DMS 273 treated with DMSO at 0.1 percent for 48 hours (cell line): ENCODE results near the gene ATP6V1F.

Source experiments
- DNase-seq: peaks from one replicate; lab custom pipeline; 2025; lab: John Stamatoyannopoulos, UW

Gene ATP6V1F

DNA sequence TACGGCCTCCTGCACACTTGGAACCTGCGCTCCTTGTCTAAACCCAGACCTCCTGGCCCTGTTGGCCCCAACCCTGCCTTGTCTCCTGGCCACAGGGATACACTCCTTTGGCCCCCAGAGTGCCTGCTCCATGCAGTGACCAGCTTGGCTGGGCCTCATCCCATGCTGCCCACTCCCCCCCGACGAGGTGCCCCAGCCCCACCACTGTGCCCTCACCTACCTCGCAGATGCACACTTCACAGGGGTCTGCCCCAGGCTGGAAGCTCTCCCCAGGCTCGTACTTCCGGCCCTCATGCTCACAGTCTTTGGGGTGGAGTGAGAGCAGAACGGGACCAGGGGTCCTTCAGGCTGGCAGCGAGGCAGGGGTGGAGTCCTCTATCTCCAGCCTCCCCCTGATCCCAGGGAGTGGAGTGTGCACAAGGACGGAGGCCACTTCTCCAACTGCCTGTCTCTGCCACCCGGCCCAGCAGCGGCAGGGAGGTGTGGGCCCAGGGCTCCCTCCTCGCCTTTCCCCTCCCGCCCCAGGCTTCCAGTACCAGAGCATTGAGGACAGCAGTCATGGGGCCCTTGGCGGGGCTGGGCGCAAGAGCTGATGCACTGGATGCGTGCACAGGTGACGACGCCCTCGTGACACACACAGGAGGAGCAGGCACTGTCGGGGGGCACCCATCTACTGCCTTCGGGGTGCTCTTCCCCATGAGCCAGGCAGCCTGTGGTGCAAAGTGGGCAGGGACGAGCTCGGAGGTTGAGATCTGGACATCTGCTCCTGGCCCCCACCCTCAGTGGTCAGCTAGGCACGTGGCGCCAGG lies 22.1 kb downstream of the ATP6V1F start:
- DNase-seq = no peak

DNA sequence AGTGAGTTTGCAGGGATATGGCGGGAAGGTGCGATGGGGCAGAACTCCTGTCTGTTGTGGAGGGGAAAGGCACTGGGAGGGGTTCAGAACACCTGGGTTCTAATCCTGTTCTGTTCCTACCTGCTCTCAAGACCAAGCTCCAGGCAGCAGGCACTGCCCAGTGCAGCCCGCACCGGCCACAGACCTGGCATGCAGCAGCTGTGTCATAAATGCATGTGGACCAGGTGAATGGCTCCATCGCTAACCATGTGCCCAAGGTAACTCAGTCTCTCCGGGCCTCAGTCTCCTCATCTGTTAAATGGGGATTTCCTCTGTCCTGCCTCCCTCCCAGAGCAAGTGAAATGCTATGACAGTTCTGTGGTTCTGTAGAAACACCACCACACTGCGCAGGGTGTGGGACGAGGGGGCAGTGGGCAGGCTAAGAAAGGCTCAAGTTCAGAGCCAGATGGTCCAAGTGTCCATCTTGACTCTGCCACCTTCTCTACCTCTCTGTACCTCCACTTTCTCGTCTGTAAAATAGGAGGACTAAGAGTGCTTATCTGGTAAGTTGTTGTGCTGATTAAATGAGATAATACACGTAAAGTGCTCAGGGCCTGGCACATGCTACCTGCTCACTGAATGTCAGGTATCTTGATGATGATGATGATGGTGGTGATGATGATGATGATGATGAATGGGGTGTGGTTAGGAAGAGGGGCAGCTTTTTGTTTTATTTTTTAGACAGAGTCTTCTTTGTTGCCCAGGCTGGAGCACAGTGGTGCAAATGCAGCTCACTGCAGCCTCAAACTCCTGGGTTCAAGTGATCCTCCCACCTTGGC lies 22.9 kb downstream of the ATP6V1F start:
- DNase-seq = no peak

DNA sequence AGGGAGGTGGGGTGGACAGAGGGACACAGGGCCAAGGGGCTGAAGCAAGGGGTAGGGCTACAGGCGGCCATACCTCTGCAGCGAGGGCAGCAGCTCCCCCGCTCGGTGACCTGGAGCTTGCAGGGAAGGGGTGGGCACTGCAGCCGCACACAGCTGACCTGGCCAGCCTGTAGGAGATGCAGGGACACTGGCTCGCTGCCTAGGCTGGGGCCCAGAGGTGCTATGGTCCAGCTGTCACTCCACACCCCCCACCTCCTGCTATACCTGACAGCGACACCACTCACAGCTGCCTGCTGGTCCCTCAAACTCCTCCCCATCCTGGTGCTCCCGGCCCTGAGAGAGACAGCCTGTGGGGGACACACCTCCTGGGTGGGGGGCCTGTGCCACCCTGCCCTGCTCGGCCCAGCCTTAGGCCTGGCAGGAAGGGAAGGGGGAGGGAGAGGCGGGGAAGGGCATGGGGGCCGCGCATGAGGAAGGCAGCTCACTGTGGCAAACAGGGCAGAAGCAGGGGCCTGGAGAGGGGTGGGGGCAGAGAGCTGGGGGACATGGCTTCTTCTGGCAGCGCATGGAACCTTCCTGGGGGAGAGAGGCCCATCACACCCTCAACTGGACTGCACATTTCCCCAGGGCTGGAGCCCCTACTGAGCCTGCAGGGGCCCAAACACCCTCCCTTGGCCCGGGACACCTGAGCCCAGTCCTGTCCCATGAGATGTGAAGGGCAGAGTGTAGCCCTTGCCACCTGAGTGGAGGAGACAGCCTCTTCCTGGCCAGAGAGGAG lies 23.9 kb downstream of the ATP6V1F start:
- no peak for DNase-seq

DNA sequence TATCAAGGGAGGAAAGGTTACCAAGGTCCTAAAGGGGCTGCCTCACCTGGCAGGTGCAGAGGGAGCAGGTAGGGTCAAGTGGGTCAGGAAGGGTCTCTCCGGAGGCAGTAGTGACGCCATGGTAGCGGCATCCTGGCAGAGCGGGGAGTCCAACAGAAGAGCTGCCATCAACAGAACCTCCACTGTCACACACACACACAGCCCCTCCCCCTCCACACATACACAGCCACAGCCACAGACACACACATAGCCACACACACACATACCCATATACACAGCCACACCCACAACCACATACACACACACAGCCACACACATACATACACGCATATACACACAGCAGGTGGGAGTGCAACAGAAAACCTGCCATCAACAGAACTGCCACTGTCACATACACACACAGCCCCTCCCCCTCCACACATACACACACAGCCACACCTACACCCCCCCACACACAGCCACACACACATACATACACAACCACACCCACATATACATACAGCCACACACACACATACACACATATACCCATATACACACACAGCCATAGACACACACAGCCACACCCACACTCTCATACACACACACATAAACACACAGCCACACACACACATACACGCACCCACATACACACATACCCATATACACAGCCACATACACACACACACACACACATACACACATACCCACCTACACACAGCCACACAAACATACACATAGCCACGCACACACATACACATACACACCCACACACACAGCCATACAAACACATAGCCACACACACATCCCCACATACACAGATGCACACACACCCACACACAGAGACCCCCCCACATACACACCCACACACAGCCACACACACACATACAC lies 24.7 kb downstream of the ATP6V1F start:
- DNase-seq = no peak

DNA sequence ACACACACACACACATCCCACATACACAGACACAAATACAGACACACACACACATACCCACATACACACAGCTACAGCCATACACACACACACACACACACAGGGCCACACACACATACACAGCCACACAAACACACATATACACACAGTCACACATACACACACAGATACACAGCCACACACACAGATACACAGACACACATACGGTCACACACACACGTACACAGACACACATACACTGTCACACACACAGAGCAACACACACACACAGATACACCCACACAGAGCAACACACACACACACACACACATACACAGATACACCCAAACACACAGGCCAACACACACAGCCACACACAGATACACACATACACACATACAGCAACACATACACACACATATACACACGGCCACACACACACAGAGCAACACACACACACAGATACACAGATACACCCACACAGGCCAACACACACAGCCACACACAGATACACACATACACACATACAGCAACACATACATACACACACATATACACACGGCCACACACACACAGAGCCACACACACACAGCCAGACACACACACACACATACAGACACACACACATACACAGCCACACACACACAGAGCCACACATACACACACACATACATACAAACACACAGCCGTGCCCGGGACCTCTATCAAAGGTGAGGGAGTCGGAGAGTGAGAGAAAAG lies 25.5 kb downstream of the ATP6V1F start:
- DNase-seq = no peak

DNA sequence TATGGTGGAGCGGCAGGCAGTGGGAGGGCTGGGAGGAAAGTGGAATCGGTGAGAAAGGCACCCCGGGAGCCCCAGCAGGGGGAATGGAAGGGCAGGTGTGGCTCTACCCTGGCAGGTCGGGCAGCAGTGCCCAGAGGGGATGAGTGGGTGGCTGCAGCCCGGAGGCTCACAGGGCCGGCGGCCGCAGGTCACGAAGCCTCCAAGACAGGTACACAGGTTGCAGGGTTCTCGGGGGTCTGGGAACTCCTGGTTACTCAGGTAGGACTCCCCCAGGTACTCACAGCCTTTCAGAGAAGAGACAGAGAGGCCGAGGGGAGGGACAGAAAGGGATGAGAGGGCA lies 26.1 kb downstream of the ATP6V1F start:
- no peak for DNase-seq

DNA sequence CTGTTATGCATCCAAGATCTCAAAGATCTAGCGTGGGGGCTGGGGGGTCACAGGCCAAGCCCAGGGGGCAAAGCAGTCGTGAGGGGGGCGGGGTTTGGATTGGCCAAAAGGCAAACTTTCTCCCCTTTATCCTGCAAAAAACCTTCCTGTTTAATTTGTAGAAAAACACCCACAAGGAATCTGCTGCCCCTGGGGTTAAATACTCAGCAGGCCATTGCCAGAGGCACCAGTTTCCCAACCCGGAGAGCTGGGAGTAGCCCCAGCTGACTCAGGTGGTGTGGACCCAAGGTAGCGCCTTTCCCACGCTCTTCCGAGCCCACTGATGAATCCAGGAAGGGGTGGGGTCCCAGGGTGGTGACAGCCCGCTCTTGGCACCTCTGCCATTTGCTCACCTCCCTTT lies 26.5 kb downstream of the ATP6V1F start:
- DNase-seq = no peak

DNA sequence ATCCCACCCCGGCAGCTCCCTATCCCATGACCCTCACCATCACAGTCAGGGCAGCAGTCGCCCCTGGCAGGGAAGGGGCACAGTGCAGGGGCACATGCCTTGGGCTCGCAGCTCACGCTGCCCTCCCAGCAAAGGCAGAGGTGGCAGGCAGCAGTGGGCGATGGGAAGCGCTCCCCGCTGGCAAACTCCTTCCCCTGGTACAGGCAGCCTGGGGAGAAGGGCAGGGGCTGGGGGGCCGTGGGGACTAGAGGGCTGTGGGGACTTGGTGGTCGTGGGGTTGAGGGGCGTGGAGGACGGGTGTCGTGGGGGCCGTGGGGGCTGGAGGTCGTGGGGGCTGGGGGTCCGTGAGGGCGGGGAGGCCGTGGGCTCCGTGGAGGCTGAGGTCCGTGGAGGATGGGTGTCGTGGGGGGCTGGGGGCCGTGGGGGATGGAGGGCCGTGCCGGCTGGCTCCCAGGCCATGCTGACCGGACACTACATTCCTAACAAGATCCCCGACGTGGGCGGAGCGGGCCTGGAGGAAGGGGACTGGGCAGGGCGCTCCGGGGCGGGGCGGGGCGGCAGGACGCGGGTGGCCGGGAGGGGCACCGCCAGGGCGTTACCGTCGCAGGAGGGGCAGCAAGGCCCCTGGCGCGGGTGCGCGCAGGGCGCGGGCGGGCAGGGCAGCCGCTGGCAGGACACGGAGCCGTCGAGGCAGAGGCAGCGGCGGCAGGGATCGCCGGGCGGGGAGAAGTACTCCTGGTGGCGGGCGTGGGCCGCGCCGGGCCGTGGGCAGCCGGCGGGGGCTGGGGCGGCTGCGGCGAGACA lies 27.9 kb downstream of the ATP6V1F start:
- no peak for DNase-seq

DNA sequence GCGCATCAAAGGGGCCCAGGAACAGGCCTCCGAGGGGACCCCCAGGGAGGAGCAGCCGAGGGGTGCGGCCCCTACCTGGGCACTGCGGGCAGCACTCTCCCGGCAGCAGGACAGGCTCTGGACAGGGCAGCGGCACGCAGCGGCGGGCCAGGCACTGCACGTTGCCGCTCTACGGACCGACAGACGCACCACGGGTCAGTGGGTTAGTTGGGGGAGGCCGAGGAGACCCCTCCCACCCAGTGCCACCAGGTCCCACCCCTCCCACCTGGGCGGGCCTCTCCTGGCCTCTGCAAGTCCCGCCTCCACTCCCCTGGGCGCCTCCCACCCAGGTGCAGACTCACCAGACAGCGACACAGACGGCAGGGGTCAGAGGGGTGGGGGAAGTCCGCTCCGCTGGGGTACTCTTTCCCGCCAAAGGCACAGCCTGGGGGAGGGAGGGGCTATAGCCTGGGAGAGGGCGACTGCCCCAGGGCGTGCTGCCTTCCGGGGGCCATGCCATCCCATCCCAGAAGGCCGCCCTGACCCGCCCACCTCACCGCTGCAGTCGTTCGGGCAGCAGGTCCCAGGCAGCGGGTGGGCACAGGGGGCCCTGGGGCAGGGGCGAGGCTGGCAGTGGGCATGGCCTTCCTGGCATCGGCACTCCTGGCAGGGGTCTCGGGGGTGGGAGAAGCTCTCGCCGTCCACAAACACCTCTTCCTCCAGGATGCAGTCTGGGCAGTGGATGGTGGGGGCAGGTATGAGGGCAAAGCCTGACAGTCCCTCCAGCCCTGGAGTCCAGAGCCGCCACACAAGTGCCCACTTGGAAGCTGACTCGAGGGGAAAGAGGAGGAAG lies 28.7 kb downstream of the ATP6V1F start:
- DNase-seq = no peak

DNA sequence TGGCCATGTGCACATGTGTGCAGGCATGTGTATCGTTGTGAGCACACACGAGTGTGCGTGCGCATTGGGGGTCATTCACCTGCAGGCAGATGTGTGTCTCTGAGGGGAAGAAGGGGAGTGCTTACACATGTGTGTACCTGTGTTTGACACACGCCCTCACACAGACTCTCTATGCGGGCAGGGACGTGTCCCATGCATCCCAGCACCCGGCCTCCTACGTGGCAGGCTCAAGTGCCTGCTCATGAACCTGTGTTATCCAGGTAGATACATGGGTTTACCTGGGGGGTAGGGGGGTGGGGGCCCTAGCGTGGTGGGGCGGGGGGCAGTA lies 29.2 kb downstream of the ATP6V1F start:
- no peak for DNase-seq

DNA sequence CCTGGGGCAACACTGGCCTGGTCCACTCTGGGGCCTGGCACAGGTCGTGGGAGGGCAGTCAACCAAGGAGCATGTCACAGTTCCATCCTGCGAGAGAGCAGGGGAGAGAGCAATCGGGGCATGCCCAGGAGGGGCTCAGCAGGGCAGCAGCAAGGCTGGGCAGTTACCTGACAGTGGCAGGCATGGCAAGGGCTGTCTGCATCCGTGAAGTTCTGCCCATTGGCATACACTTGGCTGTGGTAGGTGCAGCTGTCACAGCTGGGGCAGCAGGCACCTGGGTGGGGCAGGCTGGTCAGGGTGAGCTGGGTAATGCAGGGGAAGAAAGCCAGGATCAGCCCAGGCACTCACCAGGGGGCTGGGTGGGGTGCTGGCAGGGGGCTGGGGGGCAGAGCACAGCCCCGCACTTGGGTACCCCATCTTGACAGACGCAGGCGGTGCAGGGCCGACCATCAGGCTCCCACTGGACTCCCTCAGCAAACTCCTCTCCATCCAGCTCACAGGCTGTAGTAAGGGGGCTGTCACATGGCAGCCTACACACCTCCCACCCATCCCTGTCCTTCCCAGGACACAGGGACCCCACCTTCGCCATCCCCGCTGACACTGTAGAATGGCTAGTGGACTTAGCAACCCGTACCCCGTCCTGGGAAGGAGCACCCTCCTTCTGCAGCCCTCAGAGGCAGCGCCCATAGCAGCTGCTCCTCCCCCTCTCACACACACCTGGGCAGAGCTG lies 30.0 kb downstream of the ATP6V1F start:
- no peak for DNase-seq

DNA sequence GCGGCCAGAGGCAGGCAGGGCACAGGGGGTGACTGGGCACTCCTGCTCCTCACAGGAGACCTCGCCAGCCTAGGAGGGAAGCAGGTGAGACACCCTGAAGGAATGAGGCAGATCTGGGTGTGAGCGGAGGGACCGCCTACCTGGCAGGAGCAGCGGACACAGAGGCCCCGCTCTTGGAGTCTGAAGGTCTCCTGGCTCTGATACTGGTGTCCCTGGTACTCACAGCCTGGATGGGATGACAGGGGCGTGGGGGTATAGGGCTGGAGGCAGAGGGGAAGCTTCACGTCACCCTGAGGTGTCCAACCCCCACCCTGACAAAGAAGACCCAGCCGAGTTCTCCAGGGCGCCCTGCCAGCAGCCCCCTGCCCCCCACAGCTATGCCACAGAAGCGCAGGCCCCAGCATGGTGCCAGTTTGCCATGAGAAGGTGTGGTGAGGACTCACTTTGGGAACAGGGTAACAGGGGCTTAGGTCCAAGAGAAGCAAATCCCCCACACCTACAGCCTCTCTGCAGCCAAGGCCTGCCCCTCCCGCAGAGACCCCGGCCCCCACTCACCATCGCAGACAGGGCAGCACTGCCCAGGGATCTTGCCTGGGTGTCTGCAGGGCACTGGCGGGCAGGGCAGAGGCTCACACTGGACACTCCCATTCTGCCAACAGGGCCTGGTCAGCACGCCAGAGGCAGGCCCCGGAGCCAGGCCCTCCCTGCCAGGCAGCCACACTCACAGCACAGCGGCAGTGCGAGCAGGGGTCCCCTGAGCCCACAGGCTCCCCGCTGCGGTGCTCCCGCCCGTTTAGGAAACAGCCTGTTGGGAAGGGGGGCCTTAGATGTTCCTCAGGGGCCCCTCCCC lies 30.8 kb downstream of the ATP6V1F start:
- no peak for DNase-seq

DNA sequence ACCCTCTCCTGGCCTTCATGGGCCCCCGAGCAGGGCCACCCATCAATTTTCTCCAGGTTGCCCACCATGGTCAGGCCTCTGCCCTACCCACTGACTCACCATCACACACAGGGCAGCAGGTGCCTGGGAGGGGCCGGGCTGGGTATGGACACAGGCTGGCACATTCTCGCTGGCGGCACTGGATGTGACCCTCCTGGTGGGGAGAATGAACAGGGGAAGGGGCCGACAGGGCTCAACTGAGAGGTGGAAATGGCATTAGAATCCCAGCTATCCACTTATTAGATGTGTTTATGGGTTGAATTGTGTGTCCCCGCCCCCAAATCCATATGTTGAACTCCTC lies 31.4 kb downstream of the ATP6V1F start:
- no peak for DNase-seq

DNA sequence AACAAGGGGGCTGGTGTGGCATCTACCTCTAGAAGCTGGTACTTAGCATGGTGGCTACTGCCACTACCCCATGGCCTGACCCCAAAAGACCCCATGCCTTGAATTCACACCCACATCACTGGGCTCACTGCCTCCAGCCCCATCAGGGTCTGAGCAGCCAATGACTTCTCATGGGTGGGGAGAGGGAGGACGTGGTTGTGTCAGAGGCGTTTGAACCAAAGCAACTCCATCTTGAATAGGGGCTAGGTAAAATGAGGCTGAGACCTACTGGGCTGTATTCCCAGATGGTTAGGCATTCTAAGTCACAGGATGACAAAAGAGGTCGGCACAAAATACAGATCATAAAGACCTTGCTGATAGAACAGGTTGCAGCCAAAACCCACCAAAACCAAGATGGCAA lies 32.7 kb downstream of the ATP6V1F start:
- DNase-seq = no peak

DNA sequence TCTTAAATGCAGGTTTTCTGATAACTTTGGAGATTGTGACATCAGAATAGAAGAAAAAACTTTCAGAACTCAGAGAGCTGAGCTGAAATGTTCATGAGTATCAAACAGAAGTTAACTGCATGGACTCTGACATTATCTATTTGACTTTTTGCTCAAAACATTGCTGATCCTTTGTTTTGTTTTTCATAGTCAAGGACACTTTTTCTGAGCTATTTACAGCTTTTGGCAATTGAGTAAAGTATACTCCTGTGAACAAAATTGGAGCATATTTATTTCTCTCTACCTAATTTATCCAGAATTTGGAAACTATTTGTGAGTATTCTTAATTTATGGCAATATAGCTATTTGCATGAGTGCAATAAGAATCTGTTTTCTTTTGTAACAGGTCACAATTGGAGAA lies 36.7 kb downstream of the ATP6V1F start:
- no peak for DNase-seq

DNA sequence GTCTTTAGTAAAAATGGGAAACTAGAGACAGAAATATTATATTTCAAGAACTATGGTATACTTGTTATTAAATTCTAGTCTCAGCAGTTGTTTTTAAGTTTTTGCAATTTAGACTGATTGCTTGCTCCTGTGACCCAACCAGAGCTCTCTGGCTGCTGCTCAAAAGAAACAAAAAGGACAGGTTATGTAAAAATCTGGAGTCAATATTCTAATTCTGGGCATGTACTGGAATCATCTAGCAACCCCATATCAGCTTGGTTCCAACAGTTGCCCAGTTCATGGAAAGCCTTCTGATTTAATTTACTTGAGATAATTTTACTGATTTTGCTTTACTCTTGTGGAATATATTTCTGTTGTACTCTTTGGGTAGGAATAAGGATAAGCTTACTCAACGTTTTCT lies 37.6 kb downstream of the ATP6V1F start:
- DNase-seq = no peak

DNA sequence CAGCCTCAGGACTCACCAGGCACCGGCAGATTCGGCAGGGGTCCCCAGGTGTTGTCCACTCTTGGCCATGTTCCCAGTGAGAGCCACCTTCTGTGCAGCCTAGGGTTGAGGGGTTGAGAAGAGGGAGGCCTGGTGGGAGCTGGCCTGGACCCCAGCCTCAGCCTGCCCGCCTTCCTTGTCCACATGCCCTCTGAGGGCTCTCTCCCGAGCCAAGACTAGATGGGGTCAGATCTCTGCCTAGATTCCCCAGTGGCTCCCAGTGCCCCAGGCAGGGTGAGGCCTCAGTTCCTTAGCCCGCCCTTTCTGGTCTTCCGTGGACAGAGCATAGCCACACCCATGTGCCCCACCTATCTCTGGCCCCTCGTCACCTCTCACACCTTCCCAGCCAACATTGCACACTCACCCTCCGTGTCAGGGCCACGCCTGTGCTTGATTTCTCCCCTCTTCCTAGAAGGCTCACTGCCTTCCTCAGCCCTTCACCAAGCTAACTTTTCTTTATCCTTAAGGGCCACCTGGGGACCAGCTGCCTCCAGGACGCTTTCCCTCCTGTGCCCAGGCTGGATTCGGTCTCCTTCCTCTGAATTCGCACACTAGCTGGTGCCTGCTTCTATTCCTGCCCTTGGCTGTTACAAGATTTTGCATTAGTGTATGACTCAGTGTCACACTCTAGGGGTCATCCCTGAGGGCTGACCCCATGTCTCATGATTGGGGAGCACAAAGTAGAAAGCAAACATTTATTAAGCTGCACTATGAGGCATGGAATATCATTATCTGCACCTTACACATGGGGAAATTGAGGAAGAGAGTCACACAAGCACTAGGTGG lies 40.3 kb downstream of the ATP6V1F start:
- no peak for DNase-seq
